K562 (cell line): ENCODE measurements around the gene NDUFS5. TPM values are rescaled to one million over a fixed set of nuclear protein-coding genes. Genes with fewer than 3 reads are reported as not detected.

Source experiments
- ATAC-seq: fragments of 200-7000 bp; cut with Tn5 transposase; 3 replicates; pipeline ENCODE4 v1.9.1; 2020; ENCODE audit warnings: moderate library complexity
- BruUV-seq: library from RNA; stranded (reverse); fragments of 400-500 nt; replicated peaks from 2 replicates; lab custom pipeline; 2021; lab: Mats Ljungman, UMichigan
- CTCF ChIA-PET: fragments of 300-600 bp; formaldehyde crosslinking; extraction: SDS; loops from one replicate; lab custom pipeline; 2021; ENCODE audit warnings: low intra/inter-chr PET ratio; lab: Yijun Ruan, JAX
- POLR2A ChIA-PET: fragments of 300-600, 350-650 bp; sonication (Branson Sonifier 250); formaldehyde crosslinking; extraction: SDS; loops from one replicate; lab custom pipeline; 2021; ENCODE audit warnings: antibody characterized with exemption, inconsistent platforms; lab: Yijun Ruan, JAX
- DNase-seq, 4 experiments: peaks; one replicate each; pipeline versions ENCODE4 v3.0.0 to v3.0.0-alpha.2; 2011 to 2018; ENCODE audit warnings: low spot score in 3 of 4, mixed read lengths in 3 of 4; ENCODE audit errors: extremely low read depth in 1 of 4
- FAIRE-seq: peaks from 2 replicates; lab custom pipeline; 2011; peaks lifted over from hg19 to GRCh38; lab: Jason Lieb, UNC
- H2AFZ ChIP-seq: 2 replicates; pipeline ENCODE4 v1.6.0; 2011; ENCODE audit warnings: low read depth, low read length, control low read depth, inconsistent platforms
- H3K27ac ChIP-seq: fragments of 200-600 bp; 3 replicates; pipeline ENCODE4 v1.8.0; 2011; ENCODE audit warnings: low read depth, mild to moderate bottlenecking, control low read depth, inconsistent platforms, low read length, moderate library complexity, mixed read lengths; ENCODE audit errors: extremely low read depth
- H3K27me3 ChIP-seq, 2 experiments: fragments of 300-600 bp in 1 of 2; 2 replicates in 1 of 2; 3 replicates in 1 of 2; pipeline versions ENCODE4 v1.6.0 to v1.8.0; 2011; ENCODE audit warnings: inconsistent platforms in 2 of 2, low read length in 2 of 2, mild to moderate bottlenecking in 1 of 2, mixed read lengths in 1 of 2, moderate library complexity in 1 of 2; ENCODE audit not compliant: control insufficient read depth in 2 of 2, insufficient read depth in 2 of 2
- H3K36me3 ChIP-seq: fragments of 300-600 bp; 3 replicates; pipeline ENCODE4 v1.8.0; 2011; ENCODE audit warnings: mild to moderate bottlenecking, low read length, inconsistent platforms; ENCODE audit not compliant: control insufficient read depth, insufficient read depth
- H3K4me1 ChIP-seq, 2 experiments: fragments of 200-600 bp in 1 of 2; replicated peaks in 1 of 2; 2 replicates in 1 of 2; 3 replicates in 1 of 2; pipeline versions ENCODE4 v1.5.1 to v1.8.0; 2011; ENCODE audit warnings: inconsistent platforms in 2 of 2, low read length in 2 of 2, mild to moderate bottlenecking in 1 of 2, mixed read lengths in 1 of 2, moderate library complexity in 1 of 2; ENCODE audit not compliant: control insufficient read depth in 2 of 2, insufficient read depth in 2 of 2
- H3K4me2 ChIP-seq: 2 replicates; pipeline ENCODE4 v1.6.1; 2011; ENCODE audit warnings: low read length, control low read depth, inconsistent platforms, mixed read lengths; ENCODE audit not compliant: insufficient read depth
- H3K4me3 ChIP-seq: fragments of 200-600 bp; sonication (generic), shearing (Covaris generic); 2 replicates; pipeline ENCODE4 v1.5.1; 2016; ENCODE audit warnings: control low read depth, inconsistent platforms
- H3K79me2 ChIP-seq: fragments of 200-600 bp; 3 replicates; pipeline ENCODE4 v1.8.0; 2011; ENCODE audit warnings: low read length, inconsistent platforms; ENCODE audit not compliant: control insufficient read depth, insufficient read depth
- H3K9ac ChIP-seq, 2 experiments: 2 replicates each; pipeline versions ENCODE4 v1.6.0 to v1.6.1; 2011; ENCODE audit warnings: low read depth in 2 of 2, low read length in 2 of 2, control low read depth in 1 of 2, inconsistent platforms in 1 of 2, mild to moderate bottlenecking in 1 of 2, mixed read lengths in 1 of 2; ENCODE audit not compliant: insufficient read depth in 1 of 2
- H3K9me1 ChIP-seq: one replicate; pipeline ENCODE4 v1.6.0; 2011; ENCODE audit warnings: inconsistent platforms, mild to moderate bottlenecking, low read length, moderate library complexity; ENCODE audit not compliant: control insufficient read depth, insufficient read depth
- H3K9me3 ChIP-seq: replicated peaks from 2 replicates; pipeline ENCODE4 v1.5.1; 2011; ENCODE audit warnings: low read depth, low read length, inconsistent platforms; ENCODE audit not compliant: control insufficient read depth, insufficient read depth
- H4K20me1 ChIP-seq: replicated peaks from 2 replicates; pipeline ENCODE4 v1.6.1; 2011; ENCODE audit warnings: low read length, inconsistent platforms, mixed read lengths; ENCODE audit not compliant: control insufficient read depth, insufficient read depth
- ATF4 ChIP-seq: fragments of 450-650 bp; formaldehyde crosslinking; IDR thresholded peaks from 2 replicates; pipeline ENCODE4 v1.4.0; 2022; ENCODE audit warnings: mild to moderate bottlenecking, moderate library complexity
- CHAMP1 ChIP-seq: fragments of 450-650 bp; IDR thresholded peaks from 2 replicates; pipeline ENCODE4 v1.6.1; 2016; ENCODE audit warnings: mild to moderate bottlenecking
- E2F6 ChIP-seq, 2 experiments: IDR thresholded peaks; 2 replicates each; pipeline ENCODE4 v1.6.1; 2011; ENCODE audit warnings: borderline replicate concordance in 1 of 2, control low read depth in 1 of 2, low read depth in 1 of 2, low read length in 1 of 2, mild to moderate bottlenecking in 1 of 2, mixed read lengths in 1 of 2, moderate library complexity in 1 of 2; ENCODE audit not compliant: insufficient read depth in 1 of 2, insufficient read length in 1 of 2, poor library complexity in 1 of 2, severe bottlenecking in 1 of 2; ENCODE audit errors: extremely low read depth in 1 of 2
- EP400 ChIP-seq: fragments of 450-650 bp; IDR thresholded peaks from 2 replicates; pipeline ENCODE4 v1.6.1; 2017; ENCODE audit warnings: antibody characterized with exemption, mild to moderate bottlenecking, moderate library complexity
- GTF2A2 ChIP-seq: IDR thresholded peaks from 2 replicates; pipeline ENCODE4 v1.6.1; 2016; ENCODE audit warnings: mild to moderate bottlenecking, missing genetic modification characterization, missing compliant biosample characterization
- KLF6 ChIP-seq: fragments of 250-450 bp; sonication (Bioruptor Pico); IDR thresholded peaks from 2 replicates; pipeline ENCODE4 v1.4.0; 2020; ENCODE audit warnings: mild to moderate bottlenecking, moderate library complexity, borderline replicate concordance
- PBX2 ChIP-seq, 2 experiments: IDR thresholded peaks in 1 of 2; conservative IDR thresholded peaks in 1 of 2; 2 replicates each; pipeline ENCODE4 v1.6.1; 2016; ENCODE audit warnings: low read depth in 2 of 2, mild to moderate bottlenecking in 1 of 2, missing compliant biosample characterization in 1 of 2, missing genetic modification characterization in 1 of 2, moderate library complexity in 1 of 2
- PCBP1 ChIP-seq: fragments of 200-400 bp; formaldehyde crosslinking; IDR thresholded peaks from 2 replicates; pipeline ENCODE4 v1.6.1; 2018; ENCODE audit warnings: mild to moderate bottlenecking, low read depth, low read length; ENCODE audit not compliant: poor library complexity, severe bottlenecking
- ZNF639 ChIP-seq, 2 experiments: fragments of 200-800 bp in 1 of 2; sonication (Bioruptor generic) in 1 of 2; sonication (generic) in 1 of 2; formaldehyde crosslinking in 1 of 2; IDR thresholded peaks in 1 of 2; conservative IDR thresholded peaks in 1 of 2; 2 replicates each; pipeline versions ENCODE4 v1.5.0 to v1.6.1; 2016 to 2020; ENCODE audit warnings: missing compliant biosample characterization in 1 of 2, missing genetic modification characterization in 1 of 2, missing genetic modification reagents in 1 of 2
- WGBS: fragments of 100-300 bp; shearing (Covaris generic); methylation state at CpG from one replicate; pipeline ENCODE4 v1.1.6; 2016; ENCODE audit warnings: low coverage, mixed read lengths; ENCODE audit not compliant: insufficient coverage; ENCODE audit errors: missing lambda C conversion rate; 5-methylcytosine and 5-hydroxymethylcytosine counted together
- in situ Hi-C: fragments of 300-500 bp; cut with MboI; formaldehyde crosslinking; loops from 4 replicates; pipeline ENCODE4 v1.15.0; 2018; ENCODE audit warnings: inconsistent platforms, mixed read lengths
- intact Hi-C: fragments of 100-400 bp; cut with micrococcal nuclease; formaldehyde crosslinking; loops from 2 replicates; pipeline ENCODE4 v1.14.2; 2022
- polyA plus RNA-seq, 8 experiments: library from polyadenylated mRNA; depleted of rRNA in 4 of 8; stranded (reverse) in 5 of 8; unstranded in 3 of 8; fragments of >200 nt; fragmentation: Nextera tagmentation in 2 of 8; fragmentation: Illumina TruSeq in 1 of 8; extraction: Ambion mirVana in 2 of 8; extraction: Trizol in 1 of 8; gene quantifications; 2 replicates each; pipeline versions ENCODE4 v1.2.1 to v1.2.3, GENCODE V29; 2011 to 2014; ENCODE audit warnings: inconsistent platforms in 1 of 8, missing spikeins in 1 of 8
- total RNA-seq, 7 experiments: library from RNA; depleted of rRNA in 6 of 7; stranded (reverse); fragments of >200 nt in 6 of 7; fragmentation: Illumina TruSeq in 2 of 7; extraction: Trizol in 2 of 7; gene quantifications; 2 replicates each; pipeline versions ENCODE4 v1.2.1 to v1.2.3, GENCODE V29; 2011 to 2021; ENCODE audit warnings: low replicate concordance in 1 of 7

NDUFS5 gene
- total and polyA plus RNA-seq, 9 of the 15 experiments (the other 6 are each of a cell fraction or from before 2014, with no cell fraction given), result 499 to 2,737 (median 1,281) TPM

GRCh38 chr1:39034114-39034654 is 8.0 kb downstream of the NDUFS5 start (continued):
- no peak for TF ChIP-seq E2F6 (IDR thresholded peaks at IDR 0.05; ENCODE audit: borderline replicate concordance in 1 of 2, extremely low read depth in 1 of 2, insufficient read depth in 1 of 2, insufficient read length in 1 of 2, low read depth in 1 of 2, low read length in 1 of 2, poor library complexity in 1 of 2, severe bottlenecking in 1 of 2)
- no peak for TF ChIP-seq KLF6
- no peak for TF ChIP-seq ZNF639 (CRISPR knock-in tag; conservative IDR thresholded peaks at IDR 0.05 in 1 of 2, IDR thresholded peaks at IDR 0.05 in 1 of 2)
- no peak for TF ChIP-seq EP400
- no peak for TF ChIP-seq GTF2A2 (tag)
- TF ChIP-seq, all 486 proteins: peak for 0

GRCh38 chr1:39036678-39037077 is 10.5 kb downstream of the NDUFS5 start:
- Histone ChIP-seq H3K4me2 (no peak overlapping the region), H4K20me1 (no peaks in the 10 kb centered on the region), H3K4me3 (no peak overlapping the region), H2AFZ (no peak overlapping the region), H3K27ac (no peak overlapping the region), H3K36me3 (peaks cover 50% of the 10 kb centered on the region), H3K27me3 (no peaks in the 10 kb centered on the region), H3K4me1 (no peaks in the 10 kb centered on the region), H3K9me1 (no peaks in the 10 kb centered on the region), H3K9ac (no peak overlapping the region), H3K79me2 (peaks cover 9% of the 10 kb centered on the region; the same call in 2 of the 3 replicates), H3K9me3 (no peaks in the 10 kb centered on the region)
- ChIA-PET POLR2A (interaction anchor here (0.6 to 3.8 kb wide), 3 partner anchors 10 to 176 kb away, joined by 4 to 25 read pairs (median 5); partner anchors contain the start of gene NDUFS5), CTCF (no interaction called here)
- BruUV-seq, result no TSS peak
- DNase-seq (no peak), ATAC-seq (no peak), FAIRE-seq (no peak)
- intact Hi-C loops, result no loop called here
- WGBS, result 90% methylated on average over 5 of the region's 5 CpGs
- in situ Hi-C loops, result no loop called here
- TF ChIP-seq ATF4 (CRISPR knock-in tag) (no peak), PCBP1 (no peak), CHAMP1 (no peak), PBX2 (CRISPR knock-in tag; IDR thresholded peaks at IDR 0.05; ENCODE audit: low read depth) (no peak), PBX2 (tag; conservative IDR thresholded peaks at IDR 0.05; ENCODE audit: low read depth) (no peak)
